A204.1 (cell line): ENCODE results near the gene TSC22D4.
"Not testable (repeated sequence)": the region's sequence is repeated elsewhere in the genome, so short reads cannot be mapped to it uniquely, and the experiment has no call there.

ENCODE experiments used
- FAIRE-seq: peaks from 2 replicates; lab custom pipeline; 2012; peaks lifted over from hg19 to GRCh38; lab: Jason Lieb, UNC

Gene TSC22D4

GRCh38 chr7:100478958-100479660 lies at the start of gene TSC22D4:
TSS of gene TSC22D4 (minus strand) at chr7:100479214. CDS start at chr7:100478038, 1,176 bp downstream.
- FAIRE-seq, result no peak

GRCh38 chr7:100528108-100528866 lies 49.3 kb upstream of the TSC22D4 start:
- not testable (repeated sequence) for FAIRE-seq

GRCh38 chr7:100523192-100523591 lies 44.2 kb upstream of the TSC22D4 start:
- FAIRE-seq, result not testable (repeated sequence)

GRCh38 chr7:100521909-100522593 lies 43.0 kb upstream of the TSC22D4 start:
- FAIRE-seq, result not testable (repeated sequence)

GRCh38 chr7:100521076-100521475 lies 42.1 kb upstream of the TSC22D4 start:
- FAIRE-seq, result no peak

- no peak for FAIRE-seq
Measured at GRCh38 chr7:100520138-100520537, 41.1 kb upstream of the TSC22D4 start.

- no peak for FAIRE-seq
Measured at GRCh38 chr7:100519580-100519979, 40.6 kb upstream of the TSC22D4 start.

GRCh38 chr7:100517305-100517704 lies 38.3 kb upstream of the TSC22D4 start:
- no peak for FAIRE-seq

- FAIRE-seq, result no peak
Measured at GRCh38 chr7:100516135-100516812, 37.3 kb upstream of the TSC22D4 start.

GRCh38 chr7:100515072-100515532 lies 36.1 kb upstream of the TSC22D4 start:
- no peak for FAIRE-seq

GRCh38 chr7:100513212-100513810 lies 34.3 kb upstream of the TSC22D4 start:
- no peak for FAIRE-seq

GRCh38 chr7:100510437-100511239 lies 31.6 kb upstream of the TSC22D4 start:
- no peak for FAIRE-seq

- no peak for FAIRE-seq
Measured at GRCh38 chr7:100509231-100509630, 30.2 kb upstream of the TSC22D4 start.

- FAIRE-seq, result no peak
Measured at GRCh38 chr7:100506356-100506923, 27.4 kb upstream of the TSC22D4 start.

GRCh38 chr7:100504887-100505611 lies 26.0 kb upstream of the TSC22D4 start:
- FAIRE-seq, result no peak

GRCh38 chr7:100504031-100504430 lies 25.0 kb upstream of the TSC22D4 start:
- not testable (repeated sequence) for FAIRE-seq

- FAIRE-seq, result not testable (repeated sequence)
Measured at GRCh38 chr7:100500743-100501142, 21.7 kb upstream of the TSC22D4 start.

- no peak for FAIRE-seq
Measured at GRCh38 chr7:100496509-100496908, 17.5 kb upstream of the TSC22D4 start.

GRCh38 chr7:100493476-100494264 lies 14.7 kb upstream of the TSC22D4 start:
- FAIRE-seq, result no peak
